Measurements from ENCODE around the gene LRRN4CL. TPM values are rescaled to one million over a fixed set of nuclear protein-coding genes. Genes with fewer than 3 reads are reported as not detected.
"Not testable (repeated sequence)": the region's sequence is repeated elsewhere in the genome, so short reads cannot be mapped to it uniquely, and the experiment has no call there.

The LRRN4CL gene
- total RNA-seq, 2 experiments from 2014 or later = not detected

DNA sequence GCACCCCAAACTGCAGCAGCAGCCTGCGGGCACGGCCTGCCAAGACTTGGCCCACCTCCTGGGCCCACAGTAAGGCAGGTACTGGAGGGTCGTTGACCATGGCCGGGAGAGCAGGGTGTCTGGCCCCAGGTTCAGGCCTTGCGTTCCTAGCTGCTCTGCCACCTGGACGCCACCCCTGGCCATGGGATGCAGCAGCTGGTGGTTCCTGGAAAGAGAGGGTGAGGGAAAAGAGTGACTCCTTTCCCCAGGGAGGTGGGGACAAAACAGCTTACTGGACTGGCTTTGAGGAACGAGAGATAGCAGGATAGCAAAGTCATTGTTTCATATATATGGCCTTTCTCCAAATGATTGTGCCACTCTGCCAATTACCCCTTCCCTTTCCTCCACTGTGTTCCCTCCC lies 16.1 kb upstream of the LRRN4CL start:
- CTCF ChIA-PET = interaction anchor here (0.9 to 2.9 kb wide), 7 partner anchors 11 to 281 kb away, joined by 3 to 12 read pairs (median 7); partner anchors contain the start of genes C11orf98, CSKMT and TMEM179B
- no peaks in the 10 kb centered on the region for H3K27me3 Mint-ChIP-seq
- H3K27ac Mint-ChIP-seq = peak overlapping the region; percentile 77
- intact Hi-C loops (cut with micrococcal nuclease) = no loop called here
- TF ChIP-seq, protein P1, sequence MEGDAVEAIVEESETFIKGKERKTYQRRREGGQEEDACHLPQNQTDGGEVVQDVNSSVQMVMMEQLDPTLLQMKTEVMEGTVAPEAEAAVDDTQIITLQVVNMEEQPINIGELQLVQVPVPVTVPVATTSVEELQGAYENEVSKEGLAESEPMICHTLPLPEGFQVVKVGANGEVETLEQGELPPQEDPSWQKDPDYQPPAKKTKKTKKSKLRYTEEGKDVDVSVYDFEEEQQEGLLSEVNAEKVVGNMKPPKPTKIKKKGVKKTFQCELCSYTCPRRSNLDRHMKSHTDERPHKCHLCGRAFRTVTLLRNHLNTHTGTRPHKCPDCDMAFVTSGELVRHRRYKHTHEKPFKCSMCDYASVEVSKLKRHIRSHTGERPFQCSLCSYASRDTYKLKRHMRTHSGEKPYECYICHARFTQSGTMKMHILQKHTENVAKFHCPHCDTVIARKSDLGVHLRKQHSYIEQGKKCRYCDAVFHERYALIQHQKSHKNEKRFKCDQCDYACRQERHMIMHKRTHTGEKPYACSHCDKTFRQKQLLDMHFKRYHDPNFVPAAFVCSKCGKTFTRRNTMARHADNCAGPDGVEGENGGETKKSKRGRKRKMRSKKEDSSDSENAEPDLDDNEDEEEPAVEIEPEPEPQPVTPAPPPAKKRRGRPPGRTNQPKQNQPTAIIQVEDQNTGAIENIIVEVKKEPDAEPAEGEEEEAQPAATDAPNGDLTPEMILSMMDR (IDR thresholded peaks at IDR 0.05) = no peak
- POLR2A ChIA-PET = interaction anchor here (0.7 to 6.3 kb wide), 14 partner anchors 8 to 176 kb away, joined by 3 to 41 read pairs (median 4); partner anchors contain the start of genes LBHD1, SLC3A2, TMEM223 and TUT1
- no peak for ATAC-seq
- peaks cover 39% of the 10 kb centered on the region for H3K36me3 Mint-ChIP-seq (ENCODE audit: low read depth)
- H3K9me3 Mint-ChIP-seq = no peaks in the 10 kb centered on the region
- H3K4me3 Mint-ChIP-seq = peak overlapping the region; percentile 84
- DNase-seq = no peak
- H3K4me1 Mint-ChIP-seq (ENCODE audit: low read depth) = peaks cover 39% of the 10 kb centered on the region

DNA sequence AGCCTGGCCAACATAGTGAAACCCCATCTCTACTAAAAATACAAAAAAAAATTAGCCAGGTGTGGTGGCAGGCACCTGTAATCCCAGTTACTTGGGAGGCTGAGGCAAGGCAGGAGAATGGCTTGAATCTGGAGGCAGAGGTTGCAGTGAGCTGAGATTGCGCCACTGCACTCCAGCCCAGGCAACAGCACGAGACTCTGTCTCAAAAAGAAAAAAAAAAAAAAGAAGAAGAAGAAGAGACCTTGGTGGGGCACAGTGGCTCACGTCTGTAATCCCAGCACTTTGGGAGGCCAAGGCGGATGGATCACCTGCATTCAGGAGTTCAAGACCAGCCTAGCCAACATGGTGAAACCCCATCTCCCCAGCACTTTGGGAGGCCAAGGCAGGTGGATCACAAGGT lies 14.6 kb upstream of the LRRN4CL start:
- Mint-ChIP-seq H3K36me3 (ENCODE audit: low read depth) (peaks cover 32% of the 10 kb centered on the region), H3K4me1 (ENCODE audit: low read depth) (peaks cover 32% of the 10 kb centered on the region)
- ChIA-PET POLR2A (interaction anchor here (1.4 to 1.8 kb wide), 2 partner anchors 40 to 137 kb away, joined by 4 to 5 read pairs; partner anchors contain the start of gene C11orf98), CTCF (interaction anchor here (0.6 to 2.5 kb wide), 2 partner anchors 10 to 24 kb away, joined by 3 to 16 read pairs; no protein-coding TSS in a partner anchor)
- DNase-seq; H3K27me3 Mint-ChIP-seq; ATAC-seq; H3K9me3 Mint-ChIP-seq; H3K27ac Mint-ChIP-seq; H3K4me3 Mint-ChIP-seq; intact Hi-C loops (cut with micrococcal nuclease): not testable (repeated sequence)

DNA sequence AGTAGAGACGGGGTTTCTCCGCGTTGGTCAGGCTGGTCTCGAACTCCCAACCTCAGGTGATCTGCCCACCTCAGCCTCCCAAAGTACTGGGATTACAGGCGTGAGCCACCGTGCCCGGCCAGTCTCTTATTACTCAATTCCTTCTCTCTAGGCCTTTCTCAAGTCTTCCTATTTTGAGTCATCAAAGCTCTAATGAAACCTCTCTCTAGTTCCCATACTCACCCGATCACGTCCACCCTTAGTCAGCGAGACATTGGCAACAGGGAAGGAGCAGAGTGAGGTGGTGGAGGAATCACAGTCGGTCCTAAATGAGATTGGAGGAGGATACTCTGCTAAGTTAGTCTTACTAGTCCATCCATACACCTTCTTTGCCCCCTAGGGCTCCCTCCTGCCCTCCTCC lies 12.9 kb upstream of the LRRN4CL start:
- ATAC-seq (no peak), DNase-seq (no peak)
- no peak overlapping the region for H3K27ac Mint-ChIP-seq
- H3K4me1 Mint-ChIP-seq (ENCODE audit: low read depth) = peaks cover 17% of the 10 kb centered on the region
- no peaks in the 10 kb centered on the region for H3K9me3 Mint-ChIP-seq
- peaks cover 24% of the 10 kb centered on the region for H3K36me3 Mint-ChIP-seq (ENCODE audit: low read depth)
- intact Hi-C loops (cut with micrococcal nuclease) = no loop called here
- TF ChIP-seq, protein P1 (IDR thresholded peaks at IDR 0.05) = no peak
- POLR2A ChIA-PET = interaction anchor here (0.7 to 1.8 kb wide), 3 partner anchors 12 to 38 kb away, joined by 3 to 5 read pairs (median 3); partner anchors contain the start of gene C11orf98
- CTCF ChIA-PET = interaction anchor here (1.1 to 2.5 kb wide), 4 partner anchors 8 to 278 kb away, joined by 3 to 16 read pairs (median 4); partner anchors contain the start of gene TTC9C
- no peaks in the 10 kb centered on the region for H3K27me3 Mint-ChIP-seq
- H3K4me3 Mint-ChIP-seq = no peak overlapping the region

DNA sequence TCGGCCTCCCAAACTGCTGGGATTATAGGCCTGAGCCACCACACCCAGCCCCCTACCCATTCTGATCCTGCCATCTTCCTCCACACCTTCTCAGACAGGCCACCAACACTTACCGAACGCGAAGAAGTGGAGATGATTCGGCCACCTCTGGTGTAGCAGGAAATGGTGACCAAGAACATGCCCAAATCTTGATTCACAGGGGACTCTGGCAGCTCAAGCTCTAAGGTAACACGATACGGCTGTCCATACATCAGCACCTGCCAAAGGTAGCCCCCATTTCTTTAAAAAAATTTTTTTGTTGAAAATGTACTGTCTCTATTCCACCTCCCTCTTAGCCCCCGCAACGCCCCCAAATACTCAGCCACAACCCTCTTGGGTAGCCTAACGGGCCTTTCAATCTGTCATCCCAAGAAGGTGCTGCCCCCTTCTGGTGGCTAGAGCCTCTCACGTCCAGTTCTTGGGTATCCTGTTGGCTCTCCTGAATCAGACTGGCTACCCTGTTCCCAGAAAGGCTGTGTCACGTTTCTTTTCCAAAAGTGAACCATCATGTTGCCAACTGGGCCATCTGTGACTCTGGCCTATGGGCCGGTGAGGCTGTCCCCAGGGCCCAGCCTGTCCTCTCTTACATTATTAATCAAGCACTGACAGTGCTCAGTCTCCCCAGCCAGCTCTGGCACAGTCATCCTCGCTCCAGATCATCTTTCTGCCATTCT lies 5.3 kb upstream of the LRRN4CL start:
- CTCF ChIA-PET = interaction anchor here (0.5 to 6.9 kb wide), 50 partner anchors 9 to 321 kb away, joined by 3 to 79 read pairs (median 4); partner anchors contain the start of genes B3GAT3, C11orf98, CSKMT and GANAB
- Mint-ChIP-seq H3K4me3 (no peak overlapping the region), H3K4me1 (ENCODE audit: low read depth) (peaks cover 7% of the 10 kb centered on the region), H3K9me3 (no peaks in the 10 kb centered on the region), H3K36me3 (ENCODE audit: low read depth) (peaks cover 28% of the 10 kb centered on the region), H3K27ac (no peak overlapping the region), H3K27me3 (no peaks in the 10 kb centered on the region)
- peak; percentile 84 for ATAC-seq
- intact Hi-C loops (cut with micrococcal nuclease) = no loop called here
- TF ChIP-seq, protein P1 (IDR thresholded peaks at IDR 0.05) = peak; percentile 92
- POLR2A ChIA-PET = interaction anchor here (0.8 to 2.5 kb wide), 7 partner anchors 11 to 102 kb away, joined by 3 to 9 read pairs (median 4); partner anchors contain the start of genes C11orf98, CSKMT and TMEM223
- peak; percentile 87 for DNase-seq

DNA sequence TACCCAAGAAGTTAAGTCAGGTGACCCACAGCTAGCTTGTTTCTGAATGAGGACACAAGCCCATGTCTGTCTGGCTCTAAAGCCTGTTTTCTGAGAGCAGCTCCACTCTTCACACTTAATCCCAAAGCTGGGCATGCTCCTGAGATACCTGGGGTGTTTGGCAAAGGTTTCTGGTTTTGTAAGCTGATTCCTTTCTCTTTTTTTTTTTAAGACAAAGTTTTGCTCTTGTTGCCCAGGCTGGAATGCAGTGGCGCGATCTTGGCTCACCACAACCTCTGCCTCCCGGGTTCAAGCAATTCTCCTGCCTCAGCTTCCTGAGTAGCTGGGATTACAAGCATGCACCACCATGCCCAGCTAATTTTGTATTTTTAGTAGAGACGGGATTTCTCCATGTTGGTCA lies 4.3 kb upstream of the LRRN4CL start:
- ATAC-seq; H3K27me3 Mint-ChIP-seq; H3K4me3 Mint-ChIP-seq; H3K27ac Mint-ChIP-seq; intact Hi-C loops (cut with micrococcal nuclease); DNase-seq; H3K4me1 Mint-ChIP-seq (ENCODE audit: low read depth); H3K9me3 Mint-ChIP-seq: not testable (repeated sequence)
- peaks cover 27% of the 10 kb centered on the region for H3K36me3 Mint-ChIP-seq (ENCODE audit: low read depth)
- POLR2A ChIA-PET = interaction anchor here (0.8 to 2.5 kb wide), 5 partner anchors 12 to 101 kb away, joined by 3 to 9 read pairs (median 4); partner anchors contain the start of genes C11orf98 and CSKMT
- CTCF ChIA-PET = interaction anchor here (0.8 to 6.9 kb wide), 29 partner anchors 10 to 309 kb away, joined by 3 to 79 read pairs (median 4); partner anchors contain the start of genes B3GAT3, C11orf98, CSKMT and GANAB
